ENCODE data around the gene KHNYN. TPM values are rescaled to one million over a fixed set of nuclear protein-coding genes. Genes with fewer than 3 reads are reported as not detected.

KHNYN gene
- total and polyA plus RNA-seq, 2 of the 8 experiments (the other 6 are each of a cell fraction or from before 2014, with no cell fraction given): 7.6 to 22.3 TPM

GRCh38 chr14:24381363-24382063, 48.2 kb upstream of the KHNYN start (continued):
- TF ChIP-seq CBX8 (IDR thresholded peaks at IDR 0.05; ENCODE audit: borderline replicate concordance, low read depth, low read length): no peak
- TF ChIP-seq GABPA (IDR thresholded peaks at IDR 0.05; ENCODE audit: borderline replicate concordance, insufficient read depth, low read length): no peak
- TF ChIP-seq POLR2A (IDR thresholded peaks at IDR 0.05; ENCODE audit: control extremely low read depth in 1 of 2, low read depth in 2 of 2, low read length in 2 of 2): no peak
- no peak for TF ChIP-seq KDM1A (IDR thresholded peaks at IDR 0.05; ENCODE audit: borderline replicate concordance, low read length)
- no peak for TF ChIP-seq SUZ12 (IDR thresholded peaks at IDR 0.05; ENCODE audit: low read length)
- TF ChIP-seq JUND (IDR thresholded peaks at IDR 0.05; ENCODE audit: low read length): no peak
